Heart right ventricle (tissue), 16 donors: ENCODE results near the gene SEMA3E. TPM values are rescaled to one million over a fixed set of nuclear protein-coding genes. Genes with fewer than 3 reads are reported as not detected.

ENCODE experiments used
- ATAC-seq, 8 donors: fragments of 200-7000 bp; cut with Tn5 transposase; one replicate each; pipeline ENCODE4 v1.9.1; 2020; ENCODE audit warnings: mild to moderate bottlenecking in 8 of 8, moderate library complexity in 8 of 8, moderate number of reproducible peaks in 1 of 8
- DNase-seq, 2 donors: peaks; one replicate each; pipeline ENCODE4 v3.0.0-alpha.2; 2020
- H3K27ac ChIP-seq, 10 donors: fragments of 200-600 bp; sonication (generic) in 2 of 10; one replicate each; pipeline versions ENCODE4 v1.5.0 to v1.8.0; 2020 to 2022; ENCODE audit warnings: mild to moderate bottlenecking in 3 of 10
- H3K27me3 ChIP-seq, 7 donors: fragments of 200-600 bp; one replicate each; pipeline ENCODE4 v1.8.0; 2021 to 2022; ENCODE audit warnings: mild to moderate bottlenecking in 2 of 7
- H3K36me3 ChIP-seq, 9 donors: fragments of 200-600 bp; sonication (generic) in 1 of 9; one replicate each; pipeline versions ENCODE4 v1.5.0 to v1.8.0; 2020 to 2022; ENCODE audit warnings: mild to moderate bottlenecking in 2 of 9
- H3K4me1 ChIP-seq, 9 donors: fragments of 200-600 bp; sonication (generic) in 1 of 9; one replicate each; pipeline versions ENCODE4 v1.5.0 to v1.8.0; 2020 to 2022; ENCODE audit warnings: mild to moderate bottlenecking in 4 of 9
- H3K4me3 ChIP-seq, 10 donors: fragments of 200-600 bp; sonication (generic) in 2 of 10; one replicate each; pipeline versions ENCODE4 v1.5.0 to v1.8.0; 2020 to 2022; ENCODE audit warnings: mild to moderate bottlenecking in 7 of 10, moderate library complexity in 2 of 10
- H3K9me3 ChIP-seq, 11 donors: fragments of 200-600 bp in 10 of 11; sonication (generic) in 2 of 11; one replicate each; pipeline versions ENCODE4 v1.5.0 to v1.8.0; 2013 to 2022; ENCODE audit warnings: mild to moderate bottlenecking in 2 of 11, control low read depth in 1 of 11, moderate library complexity in 1 of 11
- WGBS, 2 donors: extraction: QIAGEN DNeasy Blood & Tissue Kit; methylation state at CpG; one replicate each; pipeline ENCODE4 v1.1.7; 2013; ENCODE audit warnings: inconsistent platforms in 1 of 2; 5-methylcytosine and 5-hydroxymethylcytosine counted together
- intact Hi-C, 10 donors: fragments of 100-400 bp; cut with DNase I; formaldehyde crosslinking; loops; one replicate each; pipeline versions ENCODE4 v1.11.1 to v1.14.2; 2022
- polyA plus RNA-seq, 2 donors: library from polyadenylated mRNA; stranded (reverse); fragments of 200-250 nt; gene quantifications; one replicate each; pipeline ENCODE4 v1.2.3, GENCODE V29; 2013
- total RNA-seq, 10 donors: library from RNA; stranded (reverse); fragmentation: NEBNext Ultra II Directional in 3 of 10; extraction: Animal tissue kit (Norgen Biotek cat#: 25700) in 3 of 10; gene quantifications; one replicate each; pipeline versions ENCODE4 v1.2.1 to v1.2.4, GENCODE V29; 2021 to 2023
- TF ChIP-seq, protein P1 (sequence below), 9 donors: fragments of 200-600 bp; sonication (generic) in 2 of 9; IDR thresholded peaks; one replicate each; pipeline versions ENCODE4 v1.5.0 to v1.8.0; 2021 to 2022; ENCODE audit warnings: antibody characterized with exemption in 9 of 9, mild to moderate bottlenecking in 5 of 9, moderate library complexity in 1 of 9
- donor health status: Arrhythmogenic right ventricular cardiomyopathy.
- donor health status: ischemic (EF 13 %, LVEDD 7.1; RV severe dilation, severe dysfunction).
- donor health status: healthy with polysubstance abuse.
- donor health status: DM: no; HTN: yes; CAD: no.
- donor health status: DM: no; HTN: no; CAD: no.
- donor health status: ischemic (EF 25% LVEDD 6.9; RV normal size, moderate dysfunction).
- donor health status: ischemic (EF 25% LVEDD 5.7; RV mildly dilated, moderate dysfunction).
- donor health status: healthy.
- donor health status: DM: yes; HTN: yes; CAD: no.
- donor health status: Ischemic cardiomyopathy.
- donor health status: ischemic (EF 35%, LVEDD 5.7; RV mildly dilated, moderate dysfunction).
- donor health status: nonischemic (EF 11% LVEDD 7.7; RV severe dilation, severe dysfunction).
- donor health status: DM: yes; HTN: yes; CAD: no.
- donor health status: PGD.
- donor health status: ischemic (EF 29% LVEDD 5.4; RV normal size, mild dysfunction).
- donor health status: nonischemic (EF 23%, LVEDD 6.1; RV moderate dilation, normal function).

Gene SEMA3E
- total and polyA plus RNA-seq, 12 donors: under 0.01 to 0.53 (median 0.30) TPM; not detected in 4

- intact Hi-C loops: no loop called here
- ATAC-seq (no peak), DNase-seq (no peak)
- Histone ChIP-seq H3K9me3 (no peaks in the 10 kb centered on the region), H3K27ac (no peak overlapping the region), H3K27me3 (no peaks in the 10 kb centered on the region), H3K36me3 (no peaks in the 10 kb centered on the region), H3K4me3 (no peak overlapping the region), H3K4me1 (no peaks in the 10 kb centered on the region)
- 76 to 93% methylated on average over 1 of the region's 1 CpG for WGBS, 2 donors
- TF ChIP-seq, protein P1, sequence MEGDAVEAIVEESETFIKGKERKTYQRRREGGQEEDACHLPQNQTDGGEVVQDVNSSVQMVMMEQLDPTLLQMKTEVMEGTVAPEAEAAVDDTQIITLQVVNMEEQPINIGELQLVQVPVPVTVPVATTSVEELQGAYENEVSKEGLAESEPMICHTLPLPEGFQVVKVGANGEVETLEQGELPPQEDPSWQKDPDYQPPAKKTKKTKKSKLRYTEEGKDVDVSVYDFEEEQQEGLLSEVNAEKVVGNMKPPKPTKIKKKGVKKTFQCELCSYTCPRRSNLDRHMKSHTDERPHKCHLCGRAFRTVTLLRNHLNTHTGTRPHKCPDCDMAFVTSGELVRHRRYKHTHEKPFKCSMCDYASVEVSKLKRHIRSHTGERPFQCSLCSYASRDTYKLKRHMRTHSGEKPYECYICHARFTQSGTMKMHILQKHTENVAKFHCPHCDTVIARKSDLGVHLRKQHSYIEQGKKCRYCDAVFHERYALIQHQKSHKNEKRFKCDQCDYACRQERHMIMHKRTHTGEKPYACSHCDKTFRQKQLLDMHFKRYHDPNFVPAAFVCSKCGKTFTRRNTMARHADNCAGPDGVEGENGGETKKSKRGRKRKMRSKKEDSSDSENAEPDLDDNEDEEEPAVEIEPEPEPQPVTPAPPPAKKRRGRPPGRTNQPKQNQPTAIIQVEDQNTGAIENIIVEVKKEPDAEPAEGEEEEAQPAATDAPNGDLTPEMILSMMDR (IDR thresholded peaks at IDR 0.05): no peak
Measured at GRCh38 chr7:83484826-83485225, 164.1 kb downstream of the SEMA3E start.

DNA sequence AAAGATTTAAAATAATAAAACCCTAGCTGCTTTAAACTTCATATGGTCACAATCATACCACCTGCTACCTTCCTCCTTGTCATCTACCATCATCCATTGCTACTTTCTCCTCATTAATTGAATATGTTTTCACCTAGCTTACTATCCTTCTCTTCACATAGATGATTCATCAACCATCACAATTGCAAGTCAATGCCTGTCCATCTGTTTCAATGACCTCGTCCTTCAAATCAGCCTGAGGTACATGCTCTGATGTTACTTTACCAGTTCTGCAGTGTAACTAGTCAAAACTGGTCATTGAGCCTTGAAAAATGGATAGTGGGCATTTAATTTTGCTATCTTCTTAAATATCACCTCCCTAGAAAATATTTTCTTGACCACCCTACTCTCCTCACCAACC lies 164.7 kb downstream of the SEMA3E start:
- H3K27ac ChIP-seq: no peak overlapping the region
- H3K36me3 ChIP-seq: no peaks in the 10 kb centered on the region
- H3K9me3 ChIP-seq: no peaks in the 10 kb centered on the region
- H3K27me3 ChIP-seq: no peaks in the 10 kb centered on the region
- intact Hi-C loops: no loop called here
- TF ChIP-seq, protein P1 (IDR thresholded peaks at IDR 0.05): no peak
- ATAC-seq (no peak), DNase-seq (no peak)
- H3K4me3 ChIP-seq: no peak overlapping the region
- WGBS, 2 donors: 76 to 88% methylated on average over 1 of the region's 1 CpG
- no peaks in the 10 kb centered on the region for H3K4me1 ChIP-seq

- Histone ChIP-seq H3K36me3 (no peaks in the 10 kb centered on the region), H3K27me3 (no peaks in the 10 kb centered on the region), H3K9me3 (no peaks in the 10 kb centered on the region), H3K4me3 (no peak overlapping the region), H3K4me1 (no peaks in the 10 kb centered on the region), H3K27ac (no peak overlapping the region)
- TF ChIP-seq, protein P1 (IDR thresholded peaks at IDR 0.05): no peak
- DNase-seq (no peak), ATAC-seq (no peak)
- 82 to 84% methylated on average over 1 of the region's 1 CpG for WGBS, 2 donors
- intact Hi-C loops: no loop called here
Measured at GRCh38 chr7:83478616-83479015, 170.3 kb downstream of the SEMA3E start.

DNA sequence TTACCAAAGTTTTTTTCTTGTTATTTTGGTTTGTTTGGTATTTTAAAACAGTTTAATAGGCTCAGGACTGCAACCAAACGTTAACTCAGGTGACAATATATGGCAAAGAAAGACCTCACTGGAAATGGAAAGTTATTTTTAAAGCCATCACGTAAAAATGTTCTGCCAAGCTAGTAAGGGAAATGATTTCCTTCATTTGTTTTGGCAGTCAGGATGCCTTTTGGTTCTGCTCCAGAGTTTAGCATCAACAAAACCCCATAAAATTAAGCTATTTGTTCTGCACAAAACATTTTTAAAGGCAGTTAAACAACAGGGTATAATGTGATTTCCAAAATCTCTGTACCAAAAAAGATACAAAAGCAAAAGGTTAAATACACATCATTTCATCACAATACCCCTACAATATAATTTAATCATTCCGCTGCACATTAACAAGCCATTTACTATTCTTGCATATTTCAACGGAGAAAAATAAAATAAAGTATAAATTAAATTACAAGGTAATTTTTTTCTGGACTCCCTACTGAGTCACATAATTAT lies 172.4 kb downstream of the SEMA3E start:
- ATAC-seq (no peak), DNase-seq (no peak)
- H3K4me1 ChIP-seq: no peaks in the 10 kb centered on the region
- TF ChIP-seq, protein P1 (IDR thresholded peaks at IDR 0.05): no peak
- no peak overlapping the region for H3K27ac ChIP-seq
- no peaks in the 10 kb centered on the region for H3K36me3 ChIP-seq
- no peak overlapping the region for H3K4me3 ChIP-seq
- H3K9me3 ChIP-seq: no peaks in the 10 kb centered on the region
- H3K27me3 ChIP-seq: no peaks in the 10 kb centered on the region
- intact Hi-C loops: no loop called here
- WGBS, 2 donors: 51 to 52% methylated on average over 4 of the region's 4 CpGs
